Fibroblast of lung (primary cell): ENCODE results near the gene TEX52. TPM values are rescaled to one million over a fixed set of nuclear protein-coding genes. Genes with fewer than 3 reads are reported as not detected.

Experiments used
- DNase-seq, 2 donors: peaks; one replicate each; pipeline versions ENCODE4 v3.0.0 to v3.0.0-alpha.2; 2010; ENCODE audit warnings: low read depth in 2 of 2
- H2AFZ ChIP-seq: 2 replicates; pipeline ENCODE4 v1.5.1; 2012; ENCODE audit warnings: low read length, control low read depth, inconsistent platforms
- H3K27ac ChIP-seq: 2 replicates; pipeline ENCODE4 v1.5.1; 2011; ENCODE audit warnings: low read length, control low read depth; ENCODE audit not compliant: insufficient read depth
- H3K27me3 ChIP-seq: 2 replicates; pipeline ENCODE4 v1.5.1; 2011; ENCODE audit warnings: mild to moderate bottlenecking, low read length; ENCODE audit not compliant: control insufficient read depth, insufficient read depth
- H3K36me3 ChIP-seq: 2 replicates; pipeline ENCODE4 v1.5.1; 2011; ENCODE audit warnings: low read length; ENCODE audit not compliant: control insufficient read depth, insufficient read depth
- H3K4me1 ChIP-seq: 2 replicates; pipeline ENCODE4 v1.5.1; 2011; ENCODE audit warnings: low read length; ENCODE audit not compliant: control insufficient read depth, insufficient read depth; ENCODE audit errors: extremely low read depth
- H3K4me2 ChIP-seq: 2 replicates; pipeline ENCODE4 v1.5.1; 2011; ENCODE audit warnings: low read length, control low read depth; ENCODE audit not compliant: insufficient read depth; ENCODE audit errors: extremely low read depth
- H3K4me3 ChIP-seq, 4 experiments: fragments of 200-600 bp in 1 of 4; sonication (generic) in 1 of 4; replicated peaks in 1 of 4; 2 replicates each; pipeline ENCODE4 v1.5.1; 2011 to 2016; ENCODE audit warnings: low read length in 4 of 4, low read depth in 3 of 4, mild to moderate bottlenecking in 3 of 4, control low read depth in 2 of 4, inconsistent platforms in 1 of 4, mixed read lengths in 1 of 4; ENCODE audit not compliant: insufficient read depth in 1 of 4; ENCODE audit errors: control extremely low read depth in 1 of 4
- H3K79me2 ChIP-seq: 2 replicates; pipeline ENCODE4 v1.5.1; 2012; ENCODE audit warnings: mild to moderate bottlenecking, low read length, inconsistent platforms; ENCODE audit not compliant: control insufficient read depth, insufficient read depth
- H3K9ac ChIP-seq: 2 replicates; pipeline ENCODE4 v1.5.1; 2011; ENCODE audit warnings: mild to moderate bottlenecking, low read length, control low read depth; ENCODE audit not compliant: insufficient read depth
- H3K9me3 ChIP-seq: 2 replicates; pipeline ENCODE4 v1.5.1; 2012; ENCODE audit warnings: low read depth, low read length; ENCODE audit not compliant: control insufficient read depth, insufficient read depth
- H4K20me1 ChIP-seq: 2 replicates; pipeline ENCODE4 v1.5.1; 2011; ENCODE audit warnings: low read length; ENCODE audit not compliant: control insufficient read depth, insufficient read depth; ENCODE audit errors: extremely low read depth
- EZH2 ChIP-seq: IDR thresholded peaks from 2 replicates; pipeline ENCODE4 v1.5.1; 2012; ENCODE audit warnings: low read length, control low read depth, mild to moderate bottlenecking; ENCODE audit errors: missing control alignments
- polyA minus RNA-seq: library from RNA; depleted of rRNA, polyadenylated mRNA; stranded (reverse); fragments of >200 nt; gene quantifications from 2 replicates; pipeline ENCODE4 v1.2.3, GENCODE V29; 2011; ENCODE audit warnings: low replicate concordance
- polyA plus RNA-seq, 2 donors: library from polyadenylated mRNA; depleted of rRNA in 1 of 2; stranded (reverse) in 1 of 2; unstranded in 1 of 2; fragments of >200 nt; gene quantifications; 2 replicates each; pipeline ENCODE4 v1.2.1, GENCODE V29; 2011 to 2012; ENCODE audit warnings: missing spikeins in 1 of 2
- total RNA-seq: library from RNA; depleted of rRNA; stranded (reverse); fragments of >200 nt; gene quantifications from 2 replicates; pipeline ENCODE4 v1.2.1, GENCODE V29; 2014
- TF ChIP-seq, protein P1 (sequence below), 2 donors: IDR thresholded peaks in 1 of 2; conservative IDR thresholded peaks in 1 of 2; 1 replicate in 1 of 2; 2 replicates in 1 of 2; pipeline ENCODE4 v1.5.1; 2011 to 2012; ENCODE audit warnings: low read length in 2 of 2, control low read depth in 1 of 2, inconsistent platforms in 1 of 2, low read depth in 1 of 2, mild to moderate bottlenecking in 1 of 2

Gene TEX52
- total RNA-seq = not detected in 2 replicates
- polyA plus RNA-seq = not detected in 2 replicates
- polyA plus RNA-seq (2012) = not detected in 2 replicates
- not detected in 2 replicates for polyA minus RNA-seq

DNA sequence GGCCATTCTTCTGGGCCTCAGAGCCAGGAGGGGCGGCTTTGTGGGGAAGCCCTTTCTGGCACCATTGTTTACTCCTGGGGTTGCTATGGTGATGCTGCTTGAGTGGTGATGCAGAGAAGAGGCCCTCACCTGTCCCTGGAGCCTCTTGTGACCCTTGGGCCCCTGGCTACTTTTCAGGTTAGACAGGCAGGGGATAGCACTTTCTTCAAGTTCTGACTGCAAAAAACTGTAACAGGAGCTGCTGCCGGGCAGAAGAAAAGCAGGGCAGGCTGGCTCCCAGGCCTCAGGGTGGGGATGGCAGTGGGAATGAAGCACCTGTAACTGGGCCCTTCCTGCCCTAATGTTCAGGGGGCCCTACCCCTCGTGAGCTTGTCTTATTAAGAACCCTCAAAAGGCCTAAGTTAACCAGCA lies at the start of gene TEX52:
Gene TEX52, minus strand, starts transcription at position 19 of the 411 bp plus-strand sequence. Its CDS starts 13 bp downstream, at position 6.
- DNase-seq = no peak
- H3K27me3 ChIP-seq = no peaks in the 10 kb centered on the region
- no peaks in the 10 kb centered on the region for H4K20me1 ChIP-seq
- H3K4me1 ChIP-seq = peaks cover 3% of the 10 kb centered on the region
- H3K36me3 ChIP-seq = no peaks in the 10 kb centered on the region
- no peak within 1 kb of the TSS for H2AFZ ChIP-seq
- no peak within 1 kb of the TSS for H3K27ac ChIP-seq
- H3K9ac ChIP-seq = no peak within 1 kb of the TSS
- no peak within 1 kb of the TSS for H3K4me3 ChIP-seq
- H3K4me2 ChIP-seq = no peak within 1 kb of the TSS
- no peak for TF ChIP-seq EZH2
- TF ChIP-seq, protein P1, sequence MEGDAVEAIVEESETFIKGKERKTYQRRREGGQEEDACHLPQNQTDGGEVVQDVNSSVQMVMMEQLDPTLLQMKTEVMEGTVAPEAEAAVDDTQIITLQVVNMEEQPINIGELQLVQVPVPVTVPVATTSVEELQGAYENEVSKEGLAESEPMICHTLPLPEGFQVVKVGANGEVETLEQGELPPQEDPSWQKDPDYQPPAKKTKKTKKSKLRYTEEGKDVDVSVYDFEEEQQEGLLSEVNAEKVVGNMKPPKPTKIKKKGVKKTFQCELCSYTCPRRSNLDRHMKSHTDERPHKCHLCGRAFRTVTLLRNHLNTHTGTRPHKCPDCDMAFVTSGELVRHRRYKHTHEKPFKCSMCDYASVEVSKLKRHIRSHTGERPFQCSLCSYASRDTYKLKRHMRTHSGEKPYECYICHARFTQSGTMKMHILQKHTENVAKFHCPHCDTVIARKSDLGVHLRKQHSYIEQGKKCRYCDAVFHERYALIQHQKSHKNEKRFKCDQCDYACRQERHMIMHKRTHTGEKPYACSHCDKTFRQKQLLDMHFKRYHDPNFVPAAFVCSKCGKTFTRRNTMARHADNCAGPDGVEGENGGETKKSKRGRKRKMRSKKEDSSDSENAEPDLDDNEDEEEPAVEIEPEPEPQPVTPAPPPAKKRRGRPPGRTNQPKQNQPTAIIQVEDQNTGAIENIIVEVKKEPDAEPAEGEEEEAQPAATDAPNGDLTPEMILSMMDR (conservative IDR thresholded peaks at IDR 0.05 in 1 of 2, IDR thresholded peaks at IDR 0.05 in 1 of 2; ENCODE audit: low read depth in 1 of 2, low read length in 2 of 2) = no peak
- H3K79me2 ChIP-seq = no peaks in the 10 kb centered on the region
- H3K9me3 ChIP-seq = no peaks in the 10 kb centered on the region

DNA sequence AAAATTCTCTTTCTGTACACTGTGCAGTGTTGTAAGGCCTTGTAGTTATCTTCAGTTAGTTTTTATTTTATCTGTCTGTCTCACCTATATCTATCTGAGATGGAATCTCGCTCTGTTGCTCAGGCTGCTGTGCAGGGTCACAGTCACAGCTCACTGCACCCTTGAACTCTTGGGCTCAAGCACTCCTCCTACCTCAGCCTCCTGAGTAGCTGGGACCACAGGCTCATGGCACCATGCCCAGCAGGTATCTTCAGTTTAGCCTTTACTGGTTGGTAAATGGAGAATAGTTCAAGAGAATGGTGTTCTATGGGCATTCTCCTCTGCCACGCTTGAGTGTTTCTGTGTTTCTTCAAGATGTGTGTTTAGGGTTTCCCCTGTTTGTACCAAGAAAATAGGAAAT lies 47.4 kb upstream of the TEX52 start:
- Histone ChIP-seq H3K9me3 (no peaks in the 10 kb centered on the region), H3K36me3 (peaks cover 3% of the 10 kb centered on the region), H4K20me1 (peaks cover 3% of the 10 kb centered on the region), H2AFZ (no peak overlapping the region), H3K79me2 (peaks cover 38% of the 10 kb centered on the region), H3K4me1 (no peaks in the 10 kb centered on the region), H3K4me2 (no peak overlapping the region), H3K27me3 (no peaks in the 10 kb centered on the region), H3K4me3 (no peak overlapping the region), H3K27ac (no peak overlapping the region), H3K9ac (no peak overlapping the region)
- no peak for TF ChIP-seq EZH2
- TF ChIP-seq, protein P1 (conservative IDR thresholded peaks at IDR 0.05 in 1 of 2, IDR thresholded peaks at IDR 0.05 in 1 of 2; ENCODE audit: low read depth in 1 of 2, low read length in 2 of 2) = no peak
- DNase-seq = no peak

DNA sequence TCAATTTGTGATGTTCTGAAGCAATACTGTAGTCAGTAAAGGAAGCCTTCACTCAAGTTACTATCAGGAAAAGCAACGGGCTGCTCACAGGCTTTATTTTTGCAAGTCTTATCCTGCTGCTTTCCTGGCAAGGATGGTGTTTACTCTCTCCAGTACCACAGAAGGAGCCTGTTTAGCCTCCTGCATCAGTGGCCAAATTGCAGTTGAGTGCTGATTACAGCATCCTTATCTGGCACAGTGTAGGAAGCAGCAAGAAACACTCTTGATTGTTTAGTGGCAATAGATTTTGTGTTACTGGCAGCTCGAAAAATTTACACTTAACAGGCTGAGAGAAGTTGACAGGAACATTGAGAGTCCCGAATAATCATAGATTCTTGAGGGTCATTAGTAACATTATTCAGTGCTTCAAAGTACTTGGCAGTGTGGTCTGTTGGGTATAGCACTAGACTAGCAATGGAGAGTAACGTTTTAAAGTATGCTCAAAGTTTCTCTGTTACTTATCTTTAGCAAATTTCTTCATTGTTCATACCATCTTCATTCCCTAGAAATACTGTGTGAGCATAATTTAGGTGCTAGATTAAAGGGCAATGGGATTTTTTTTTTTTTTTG lies 45.5 kb upstream of the TEX52 start:
- no peak overlapping the region for H2AFZ ChIP-seq
- H3K36me3 ChIP-seq = peaks cover under 1% of the 10 kb centered on the region
- no peaks in the 10 kb centered on the region for H3K9me3 ChIP-seq
- H3K4me3 ChIP-seq = no peak overlapping the region
- H4K20me1 ChIP-seq = peaks cover 3% of the 10 kb centered on the region
- no peak overlapping the region for H3K4me2 ChIP-seq
- no peaks in the 10 kb centered on the region for H3K27me3 ChIP-seq
- TF ChIP-seq, protein P1 (conservative IDR thresholded peaks at IDR 0.05 in 1 of 2, IDR thresholded peaks at IDR 0.05 in 1 of 2; ENCODE audit: low read depth in 1 of 2, low read length in 2 of 2) = no peak
- TF ChIP-seq EZH2 = no peak
- no peak overlapping the region for H3K9ac ChIP-seq
- DNase-seq = peak; percentile 42 to 60
- H3K27ac ChIP-seq = no peak overlapping the region
- H3K79me2 ChIP-seq = peaks cover 41% of the 10 kb centered on the region
- H3K4me1 ChIP-seq = no peaks in the 10 kb centered on the region
